CD4-positive, alpha-beta T cell treated with Interleukin-2 at 100 ng/mL for 4 hours (primary cell): ENCODE results near the gene PIM1.
"Not testable (repeated sequence)": the region's sequence is repeated elsewhere in the genome, so short reads cannot be mapped to it uniquely, and the experiment has no call there.

Experiments
- DNase-seq: peaks from one replicate; pipeline ENCODE4 v3.0.0-alpha.2; 2020; ENCODE audit warnings: low spot score

Gene PIM1

DNA sequence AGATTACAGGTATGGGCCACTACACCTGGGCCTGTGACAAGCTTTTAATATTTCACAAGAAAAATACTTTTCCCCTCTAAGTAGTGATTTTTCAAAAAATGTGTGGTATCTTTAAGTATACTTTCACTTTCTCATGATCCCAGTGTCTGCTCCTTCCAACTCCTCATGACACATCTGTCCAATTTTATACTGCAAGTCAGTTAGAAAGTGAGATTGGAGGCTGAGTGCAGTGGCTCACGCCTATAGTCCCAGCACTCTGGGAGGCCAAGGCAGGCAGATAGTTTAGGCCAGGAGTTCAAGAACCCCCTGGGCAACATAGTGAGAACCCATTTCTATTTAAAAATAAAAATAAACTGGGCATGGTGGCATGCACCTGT is 20.2 kb downstream of the PIM1 start:
- DNase-seq, result no peak

DNA sequence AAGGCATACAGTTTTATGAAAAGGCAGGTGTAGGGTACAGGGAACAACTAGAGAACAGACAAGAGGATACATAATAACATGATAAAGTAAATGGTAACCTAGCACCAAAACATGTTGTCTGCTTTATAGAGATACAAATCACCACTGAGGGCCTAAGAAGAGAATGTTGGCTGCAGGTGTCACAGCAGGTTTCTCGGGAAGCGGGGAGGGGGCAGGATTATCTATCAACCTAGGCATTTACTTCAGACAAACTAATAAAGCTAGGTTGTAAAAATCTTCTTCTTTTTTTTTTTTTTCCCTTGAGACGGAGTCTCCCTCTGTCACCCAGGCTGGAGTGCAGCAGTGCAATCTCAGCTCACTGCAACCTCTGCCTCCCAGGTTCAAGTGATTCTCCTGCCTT is 22.7 kb downstream of the PIM1 start:
- DNase-seq, result no peak

DNA sequence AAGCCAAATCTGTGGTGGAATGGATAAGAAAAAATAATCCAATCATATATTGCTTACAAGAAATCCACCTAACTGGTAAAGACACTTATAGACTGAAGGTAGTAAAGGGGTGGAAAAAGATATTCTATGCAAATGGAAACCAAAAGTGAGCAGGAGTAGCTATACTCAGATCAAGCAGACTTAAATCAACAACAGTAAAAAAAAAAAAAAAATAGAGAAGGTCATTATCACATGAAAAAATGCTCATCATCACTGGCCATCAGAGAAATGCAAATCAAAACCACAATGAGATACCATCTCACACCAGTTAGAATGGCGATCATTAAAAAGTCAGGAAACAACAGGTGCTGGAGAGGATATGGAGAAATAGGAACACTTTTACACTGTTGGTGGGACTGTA is 24.9 kb downstream of the PIM1 start:
- not testable (repeated sequence) for DNase-seq

DNA sequence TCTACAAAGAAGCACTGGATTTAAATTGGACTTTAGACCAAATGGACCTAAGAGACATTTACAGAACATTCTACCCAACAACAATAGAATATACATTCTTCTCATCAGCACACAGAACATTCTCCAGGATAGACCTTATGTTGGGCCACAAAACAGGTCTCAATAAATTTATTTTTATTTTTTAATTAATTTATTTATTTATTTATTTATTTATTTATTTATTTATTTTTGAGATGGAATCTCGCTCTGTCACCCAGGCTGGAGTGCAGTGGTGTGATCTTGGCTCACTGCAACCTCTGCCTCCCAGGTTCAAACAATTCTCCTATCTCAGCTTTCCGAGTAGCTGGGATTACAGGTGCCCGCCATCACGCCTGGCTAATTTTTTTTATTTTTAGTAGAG is 26.5 kb downstream of the PIM1 start:
- DNase-seq, result not testable (repeated sequence)

DNA sequence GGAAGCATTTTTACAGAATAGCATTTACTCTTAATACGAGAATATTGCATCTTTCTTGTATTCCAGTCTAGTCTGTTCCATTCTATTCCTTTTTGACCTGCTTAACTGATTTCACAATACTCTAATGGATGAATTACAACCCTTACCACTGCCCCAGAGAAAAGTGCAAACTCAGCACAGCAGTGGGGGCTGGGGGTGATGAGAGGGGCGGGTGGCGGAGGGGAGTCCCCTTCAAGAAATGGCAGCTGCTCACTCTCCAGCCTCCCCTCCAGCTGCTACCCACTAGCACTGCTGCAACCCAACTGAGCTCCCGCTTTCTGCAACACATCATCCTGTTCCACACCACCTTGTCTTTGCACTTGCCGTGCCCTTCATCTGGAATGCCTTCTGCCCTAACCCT is 30.1 kb downstream of the PIM1 start:
- DNase-seq, result no peak

DNA sequence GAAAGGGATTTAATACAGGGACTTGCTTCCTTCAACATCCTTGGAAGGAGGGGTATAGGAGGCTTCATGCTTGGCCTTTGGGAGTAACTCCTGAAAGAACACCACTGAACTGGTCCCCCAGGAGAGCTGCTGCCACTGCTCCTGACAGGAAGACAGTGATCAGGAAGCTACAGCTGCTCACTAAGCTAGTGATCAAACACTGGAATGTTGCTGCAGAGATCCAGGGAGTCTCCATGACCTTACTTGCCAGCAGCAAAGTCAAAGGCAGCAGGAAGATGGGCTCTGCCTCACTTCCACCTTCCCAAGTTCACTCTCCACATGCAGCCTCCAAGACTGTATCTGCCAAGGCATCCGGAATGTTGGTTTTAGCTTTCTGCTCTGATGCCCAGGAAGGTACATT is 31.8 kb downstream of the PIM1 start:
- DNase-seq, result no peak

DNA sequence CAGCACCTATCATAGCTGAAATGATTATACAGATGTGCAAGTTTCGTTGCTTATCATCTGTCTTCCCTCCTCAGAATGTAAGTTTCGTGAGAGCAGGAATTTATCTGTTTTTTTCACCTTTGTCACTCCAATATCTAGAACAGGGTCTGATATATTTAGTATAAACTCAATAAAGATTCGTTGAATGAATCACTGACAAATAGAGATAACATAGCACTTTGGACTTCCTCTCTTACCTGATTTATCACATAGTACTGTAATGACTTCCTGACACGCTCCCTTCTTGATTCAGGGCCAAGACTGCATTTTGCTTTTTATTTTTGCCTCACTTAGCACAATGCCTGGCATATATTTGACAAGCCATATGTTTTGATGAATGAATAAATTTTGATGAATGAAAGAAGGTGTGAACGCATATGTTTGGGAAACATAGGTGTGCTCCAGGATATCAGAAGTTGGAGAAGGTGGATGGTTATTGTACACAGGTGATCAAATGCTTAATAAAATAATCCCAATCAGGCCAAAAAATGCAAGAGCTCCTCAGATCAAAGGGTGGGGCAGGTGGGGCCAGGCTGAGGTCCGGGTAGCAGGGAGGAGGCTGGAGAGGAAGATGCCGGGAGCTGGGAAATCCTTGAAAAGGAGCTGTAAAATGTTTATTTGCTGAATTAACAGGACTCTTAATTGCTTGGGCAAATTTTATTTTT is 33.0 kb downstream of the PIM1 start:
- DNase-seq, result peak; percentile 45

DNA sequence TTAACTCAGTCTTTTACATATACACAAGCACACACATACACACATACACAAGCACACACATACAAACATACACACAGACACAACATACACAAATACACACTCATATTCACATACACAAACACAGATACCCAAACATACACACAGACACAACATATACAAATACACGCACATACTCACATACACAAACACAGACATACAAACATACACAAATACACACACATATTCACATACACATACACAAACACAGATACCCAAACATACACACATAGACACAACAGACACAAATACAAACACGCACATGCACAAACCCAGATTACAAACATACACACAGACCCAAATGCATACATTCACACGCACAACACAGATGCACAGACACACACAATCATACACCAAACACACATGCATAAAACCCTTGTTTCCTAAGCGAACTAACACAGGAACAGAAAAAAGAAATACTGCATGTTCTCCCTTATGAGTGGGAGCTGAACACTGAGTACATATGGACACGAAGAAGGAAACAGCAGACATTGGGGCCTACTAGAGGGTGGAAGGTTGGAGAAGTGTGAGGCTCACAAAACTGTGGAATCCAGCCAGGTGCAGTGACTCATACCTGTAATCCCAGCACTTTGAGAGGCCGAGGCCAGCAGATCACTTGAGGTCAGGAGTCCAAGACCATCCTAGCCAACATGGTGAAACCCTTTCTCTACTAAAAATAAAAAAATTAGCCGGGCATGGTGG is 34.2 kb downstream of the PIM1 start:
- DNase-seq, result no peak

DNA sequence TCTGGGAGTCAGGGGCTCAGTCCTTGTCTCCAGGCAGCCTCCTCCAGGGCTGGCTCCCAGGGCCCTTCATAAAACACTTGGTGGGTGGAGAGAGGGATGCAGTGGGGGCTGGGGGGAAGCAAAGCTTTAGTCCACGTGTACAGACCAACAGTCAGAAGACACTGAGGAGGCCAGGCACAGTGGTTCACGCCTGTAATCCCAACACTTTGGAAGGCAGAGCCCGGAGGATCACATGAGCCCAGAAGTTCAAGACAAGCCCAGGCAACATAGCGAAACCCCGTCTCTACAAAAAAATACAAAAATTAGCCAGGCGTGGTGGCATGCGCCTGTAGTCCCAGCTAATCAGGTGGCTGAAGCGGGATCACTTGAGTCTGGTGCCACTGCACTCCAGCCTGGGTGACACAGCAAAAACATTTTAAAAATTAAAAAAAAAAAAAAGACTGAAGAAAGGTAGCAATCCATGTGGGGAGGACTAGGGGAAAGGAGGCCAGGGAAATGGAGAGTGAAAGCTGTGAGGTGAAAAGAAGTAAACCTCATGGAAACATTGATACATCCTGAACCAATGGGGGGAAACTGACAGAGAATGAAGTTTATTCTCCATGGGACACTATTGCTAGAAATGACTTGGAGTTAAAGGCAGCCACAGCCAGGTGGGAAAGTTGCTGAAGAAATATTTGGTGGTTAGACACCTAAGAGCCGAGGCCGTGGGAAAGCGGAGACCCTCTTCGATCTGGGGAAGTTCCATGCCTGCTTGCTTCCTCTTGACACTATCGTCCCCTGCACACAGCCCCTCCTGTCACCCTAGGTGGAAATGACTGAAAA is 35.4 kb downstream of the PIM1 start:
- no peak for DNase-seq

DNA sequence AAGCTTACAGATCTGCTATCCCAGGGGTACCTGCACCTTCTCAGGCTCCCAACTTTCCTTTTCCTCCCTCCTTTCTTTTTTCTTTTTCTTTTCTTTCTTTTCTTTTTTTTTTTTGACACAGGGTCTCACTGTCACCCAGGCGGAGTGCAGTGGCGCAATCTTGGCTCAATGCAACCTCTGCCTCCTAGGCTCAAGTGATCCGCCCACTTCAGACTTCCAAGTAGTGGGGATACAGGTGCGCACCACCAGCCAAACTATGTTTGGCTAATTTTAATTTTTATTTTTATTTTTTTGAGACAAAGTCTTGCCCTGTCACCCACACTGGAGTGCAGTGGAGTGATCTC is 36.0 kb downstream of the PIM1 start:
- no peak for DNase-seq

DNA sequence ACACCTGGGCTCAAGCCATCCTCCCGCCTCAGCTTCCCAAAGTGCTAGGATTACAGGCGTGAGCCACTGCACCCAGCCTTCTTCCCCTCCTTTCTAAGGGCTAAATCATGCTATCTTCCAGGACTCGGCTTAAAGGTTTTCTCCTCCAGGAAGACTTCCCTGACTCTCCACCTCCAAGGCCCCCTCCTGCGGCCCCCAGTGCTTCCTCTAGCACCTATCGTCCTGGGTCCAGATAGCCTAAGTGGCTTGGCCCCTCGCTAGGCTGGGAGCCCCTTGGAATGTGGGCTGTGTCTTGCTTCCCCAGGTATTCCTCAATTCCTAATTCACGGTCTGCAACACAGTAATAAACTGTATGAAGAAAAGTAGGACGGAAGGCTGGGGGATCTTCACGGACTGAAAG is 36.7 kb downstream of the PIM1 start:
- DNase-seq, result no peak

DNA sequence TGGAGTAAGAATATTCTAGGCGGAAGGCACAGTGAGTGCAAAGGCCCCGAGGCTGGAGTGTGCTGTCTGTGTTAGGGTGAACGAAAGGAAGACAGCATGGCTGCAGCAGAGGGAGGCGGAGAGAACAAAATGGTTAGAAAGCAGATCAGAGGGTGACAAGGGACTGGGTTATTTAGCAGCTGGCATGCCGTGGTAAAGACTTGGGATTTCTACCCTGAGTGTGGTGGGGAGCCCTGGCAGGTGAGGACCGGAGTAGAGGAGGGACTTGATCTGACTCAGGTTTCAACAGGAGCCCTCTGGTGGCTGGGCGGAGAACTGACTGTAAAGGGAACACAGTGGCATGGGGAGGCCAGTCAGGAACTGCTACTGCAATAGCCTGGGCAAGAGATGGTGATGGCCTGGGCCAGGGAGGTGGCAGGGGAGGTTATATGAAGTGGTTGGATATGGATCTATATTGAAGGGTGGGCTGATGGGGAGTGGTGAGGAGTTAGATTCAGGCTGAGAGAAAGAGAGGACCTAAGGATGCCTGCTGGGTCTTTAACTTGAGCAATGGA is 38.0 kb downstream of the PIM1 start:
- DNase-seq, result peak; percentile 94

DNA sequence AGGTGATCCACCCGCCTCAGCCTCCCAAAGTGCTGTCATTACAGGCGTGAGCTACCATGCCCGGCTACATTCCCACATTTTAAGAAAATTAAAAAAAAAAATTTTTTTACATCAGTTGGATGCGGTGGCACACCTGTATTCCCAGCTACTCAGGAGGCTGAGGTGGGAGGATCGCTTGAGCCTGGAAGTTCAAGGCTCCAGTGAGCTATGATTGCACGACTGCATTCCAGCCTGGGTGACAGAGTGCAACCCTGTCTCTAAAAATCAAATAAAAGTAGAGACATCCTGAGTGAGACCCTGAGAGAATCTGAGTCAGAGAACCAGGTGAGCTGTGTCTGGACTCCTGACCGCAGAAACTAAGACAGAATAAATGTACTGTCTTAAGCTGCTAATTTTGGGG is 38.8 kb downstream of the PIM1 start:
- no peak for DNase-seq

DNA sequence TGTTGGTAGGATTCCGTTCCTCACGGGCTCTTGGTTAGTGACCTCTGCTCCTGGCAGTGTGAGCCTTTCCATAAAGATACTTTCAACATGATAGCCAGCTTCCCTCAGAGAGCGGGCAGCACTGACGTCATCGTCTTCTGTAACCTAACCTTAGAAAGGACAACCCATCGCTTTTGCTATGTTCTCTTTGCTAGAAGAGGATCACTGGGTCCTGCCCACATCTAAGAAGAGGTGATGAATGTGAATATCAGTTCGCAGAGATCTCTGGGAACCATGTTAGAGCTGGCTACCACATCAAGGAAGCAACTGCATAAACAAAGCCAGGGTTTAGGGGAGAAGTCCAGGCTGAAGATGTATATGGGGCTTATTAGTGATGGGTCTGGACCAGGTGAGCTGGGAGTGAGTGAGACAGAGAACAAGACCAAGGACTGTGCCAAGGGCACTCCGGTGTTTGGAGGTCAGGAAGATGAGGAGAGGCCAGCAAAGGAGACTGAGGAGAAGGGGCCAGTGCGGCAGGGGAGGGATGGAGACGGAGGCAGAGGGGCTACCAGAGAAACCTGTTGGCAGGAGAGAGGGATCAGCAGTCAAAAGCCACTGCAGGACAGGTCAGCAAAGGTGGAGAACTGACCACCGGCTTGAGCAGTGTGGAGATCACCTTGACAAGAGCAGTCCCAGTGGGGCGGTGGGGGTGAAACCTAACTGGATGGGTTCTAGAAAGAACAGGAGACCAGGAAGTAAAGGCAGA is 39.7 kb downstream of the PIM1 start:
- DNase-seq, result peak; percentile 86

DNA sequence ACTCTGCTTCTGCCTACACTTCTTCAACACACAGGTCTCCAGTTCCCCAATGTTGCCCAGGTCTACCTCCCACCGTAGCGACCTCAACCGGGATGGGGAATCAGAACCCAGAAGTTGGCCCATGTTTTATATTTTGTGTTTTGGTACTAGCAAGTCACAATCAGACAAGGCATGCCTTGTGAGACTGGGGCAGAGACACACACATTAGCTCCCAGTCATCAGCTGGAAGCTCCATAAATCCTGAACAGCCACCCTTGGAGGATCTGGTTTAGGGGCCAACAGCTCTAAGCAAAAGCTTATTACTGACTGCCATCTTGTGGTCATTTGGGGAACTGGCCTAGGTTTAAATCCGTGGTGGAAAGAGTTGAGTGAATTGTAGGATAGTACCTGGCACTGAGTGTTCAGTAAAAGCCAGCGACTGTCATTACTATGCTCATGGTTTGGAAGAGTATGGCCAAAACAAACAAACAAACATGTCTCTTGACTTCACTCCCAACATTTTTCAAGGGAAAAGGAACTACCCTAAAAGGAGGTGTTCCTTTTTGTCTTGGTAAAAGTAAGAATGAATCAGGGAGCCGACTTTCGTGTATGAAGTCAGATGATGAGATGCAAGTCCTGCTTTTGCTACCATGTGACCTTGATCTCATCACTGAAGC is 40.5 kb downstream of the PIM1 start:
- peak; percentile 91 for DNase-seq

DNA sequence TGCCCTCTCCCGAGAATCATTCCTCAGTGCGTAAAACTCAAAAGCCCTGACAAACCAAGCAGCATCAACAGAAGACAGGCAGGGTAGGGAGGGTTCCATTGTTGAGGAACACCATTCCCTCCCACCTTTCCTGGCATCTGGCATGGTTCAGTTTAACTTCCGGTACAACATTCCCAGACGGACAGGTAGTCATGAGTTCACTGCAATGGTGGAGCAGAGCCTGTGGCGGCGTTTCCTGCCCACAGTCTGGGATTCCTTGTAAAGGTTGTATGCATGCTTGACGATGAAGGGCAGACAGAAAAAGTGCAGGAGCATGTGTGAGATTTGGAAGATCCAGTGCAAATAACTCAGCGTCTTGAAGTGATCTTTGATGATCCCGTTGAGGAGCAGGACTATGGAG is 42.3 kb downstream of the PIM1 start:
- no peak for DNase-seq

DNA sequence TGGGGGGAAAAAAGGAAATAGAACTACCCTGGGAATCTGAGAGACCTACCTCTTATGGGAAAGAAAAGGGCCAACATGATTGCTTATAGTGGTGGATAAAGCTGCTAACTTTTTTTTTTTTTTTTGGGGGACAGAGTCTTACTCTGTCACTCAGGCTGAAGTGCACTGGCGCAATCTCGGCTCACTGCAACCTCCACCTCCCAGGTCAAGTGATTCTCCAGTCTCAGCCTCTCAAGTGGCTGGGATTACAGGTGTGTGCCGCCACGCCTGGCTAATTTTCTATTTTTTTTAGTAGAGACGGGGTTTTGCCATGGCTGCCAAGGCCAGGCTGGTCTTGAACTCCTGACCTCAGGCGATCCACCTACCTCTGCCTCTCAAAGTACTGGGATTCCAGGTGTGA is 48.1 kb downstream of the PIM1 start:
- no peak for DNase-seq

DNA sequence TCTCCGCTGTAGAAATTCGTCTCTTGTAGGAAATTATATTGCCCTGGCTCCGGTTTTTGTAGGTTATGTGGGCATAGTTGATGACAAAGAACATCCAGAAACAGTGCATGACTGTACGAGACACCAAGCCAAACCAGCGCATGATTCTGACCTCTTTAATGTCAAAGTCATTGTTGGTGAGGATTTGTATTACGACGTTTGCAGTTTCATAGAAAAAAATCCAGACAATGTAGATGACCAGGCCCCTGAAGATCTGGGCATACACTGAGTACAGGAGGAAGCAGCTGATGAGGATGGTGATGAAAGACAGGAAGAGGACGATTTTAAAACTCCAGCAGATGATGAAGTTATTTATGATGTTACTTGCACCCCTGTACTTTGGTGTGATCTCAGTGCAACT is 48.6 kb downstream of the PIM1 start:
- no peak for DNase-seq

DNA sequence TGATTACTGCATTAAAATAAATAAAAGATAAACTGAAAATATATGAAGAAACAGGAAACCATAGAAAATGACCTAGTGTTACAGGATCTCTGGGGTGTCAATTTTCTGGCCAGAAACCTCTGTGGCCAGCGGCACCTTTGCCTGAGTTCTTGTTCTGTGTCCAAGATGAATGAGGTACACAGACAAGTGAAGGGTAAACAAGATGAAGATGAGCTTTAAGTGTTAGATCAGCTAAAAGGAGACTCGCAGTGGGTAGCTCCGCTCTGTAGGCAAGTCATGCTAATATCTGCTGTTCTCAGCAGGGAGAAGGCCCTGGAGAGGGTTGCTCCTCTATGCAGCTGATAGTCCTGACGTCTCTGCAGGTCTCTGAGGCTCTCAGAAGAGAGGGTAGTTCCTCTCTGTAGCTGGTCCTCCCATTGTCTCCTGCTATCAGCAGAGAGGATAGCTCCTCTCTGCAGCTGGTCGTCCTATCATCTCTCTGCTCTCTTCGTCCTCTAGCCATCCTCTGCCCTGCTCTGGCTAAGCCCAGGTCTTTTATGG is 51.7 kb downstream of the PIM1 start:
- DNase-seq, result no peak

DNA sequence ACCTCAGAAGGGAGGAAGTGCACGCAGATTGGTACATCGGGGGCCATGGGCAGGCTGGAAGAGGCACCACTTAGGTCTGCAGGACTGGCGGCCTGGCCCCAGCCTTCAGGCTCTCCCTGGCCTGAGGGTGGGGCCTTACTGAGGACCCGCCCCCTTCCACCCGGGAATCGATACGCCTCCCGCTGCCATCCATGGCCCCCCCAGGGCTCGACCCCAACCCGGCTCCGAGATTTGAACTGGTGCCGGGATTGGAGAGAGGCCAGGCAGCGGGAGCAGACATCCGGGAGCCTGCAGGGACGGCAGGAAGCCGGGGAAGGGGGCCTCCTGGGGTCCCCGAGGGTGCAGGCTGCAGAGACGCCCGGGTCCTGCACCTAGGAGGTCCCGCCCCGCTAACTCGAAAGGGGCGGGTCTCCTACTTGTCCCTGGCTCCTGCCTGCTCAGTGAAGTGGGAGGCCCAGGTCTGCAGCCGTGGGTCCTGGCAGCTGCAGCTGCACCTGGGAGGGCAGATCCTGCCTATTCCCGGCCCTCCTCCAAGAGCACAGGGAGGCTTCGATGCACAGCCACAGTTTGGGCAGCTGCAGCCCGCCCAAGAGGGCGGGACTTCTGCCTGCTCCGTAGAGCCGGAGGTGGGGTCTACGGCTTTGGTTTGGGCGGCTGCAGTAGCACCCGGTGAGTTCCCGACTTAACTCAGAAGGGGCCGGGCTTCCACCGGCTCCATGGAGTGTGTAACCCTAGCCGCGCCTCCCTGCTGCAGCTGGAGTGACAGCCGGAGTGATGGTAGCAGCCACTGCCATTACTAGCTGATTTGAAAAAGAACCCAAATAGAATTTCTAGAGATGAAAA is 52.4 kb downstream of the PIM1 start:
- peak; percentile 66 for DNase-seq
